MCF 10A (cell line): ENCODE data around the gene PFN1. TPM values are rescaled to one million over a fixed set of nuclear protein-coding genes. Genes with fewer than 3 reads are reported as not detected.
"Not testable (repeated sequence)": the region's sequence is repeated elsewhere in the genome, so short reads cannot be mapped to it uniquely, and the experiment has no call there.

Source experiments
- BruUV-seq: library from RNA; stranded (reverse); fragments of 400-500 nt; replicated peaks from 2 replicates; lab custom pipeline; 2021; lab: Mats Ljungman, UMichigan
- CTCF ChIA-PET: fragments of 300-600 bp; sonication (Branson Sonifier 250); formaldehyde crosslinking; extraction: SDS; loops from one replicate; lab custom pipeline; 2021; ENCODE audit warnings: antibody characterized with exemption, inconsistent platforms; lab: Yijun Ruan, JAX
- POLR2A ChIA-PET: fragments of 300-600, 350-650 bp; sonication (Branson Sonifier 250); formaldehyde crosslinking; extraction: SDS; loops from one replicate; lab custom pipeline; 2020; ENCODE audit warnings: antibody characterized with exemption, inconsistent platforms; lab: Yijun Ruan, JAX
- DNase-seq: peaks from one replicate; pipeline ENCODE4 v3.0.0-alpha.2; 2018; ENCODE audit not compliant: unreplicated experiment
- H3K27ac Mint-ChIP-seq: one replicate; pipeline ENCODE4 v1.8.0; 2022; ENCODE audit warnings: mild to moderate bottlenecking, low read depth, mixed read lengths; ENCODE audit not compliant: unreplicated experiment
- H3K27me3 Mint-ChIP-seq: one replicate; pipeline ENCODE4 v1.8.0; 2022; ENCODE audit warnings: mixed read lengths; ENCODE audit not compliant: insufficient read depth, unreplicated experiment
- H3K36me3 Mint-ChIP-seq: one replicate; pipeline ENCODE4 v1.8.0; 2022; ENCODE audit warnings: mild to moderate bottlenecking, moderate library complexity, mixed read lengths; ENCODE audit not compliant: insufficient read depth, unreplicated experiment
- H3K4me1 Mint-ChIP-seq: one replicate; pipeline ENCODE4 v1.8.0; 2022; ENCODE audit warnings: mixed read lengths; ENCODE audit not compliant: insufficient read depth, unreplicated experiment
- H3K4me3 Mint-ChIP-seq: one replicate; pipeline ENCODE4 v1.8.0; 2022; ENCODE audit warnings: mild to moderate bottlenecking, moderate library complexity, mixed read lengths; ENCODE audit not compliant: unreplicated experiment
- H3K9me3 Mint-ChIP-seq: one replicate; pipeline ENCODE4 v1.8.0; 2022; ENCODE audit warnings: mixed read lengths; ENCODE audit not compliant: unreplicated experiment
- intact Hi-C: fragments of 100-400 bp; cut with micrococcal nuclease; formaldehyde crosslinking; loops from 2 replicates; pipeline ENCODE4 v1.14.1; 2022
- total RNA-seq: library from RNA; stranded (reverse); gene quantifications from 2 replicates; pipeline ENCODE4 v1.2.3, GENCODE V29; 2022
- TF ChIP-seq, protein P1 (sequence below): fragments of 200-600 bp; IDR thresholded peaks from one replicate; pipeline ENCODE4 v1.8.0; 2022; ENCODE audit warnings: antibody characterized with exemption, mild to moderate bottlenecking; ENCODE audit not compliant: unreplicated experiment

Gene PFN1
- total RNA-seq, 1 experiment from 2014 or later = 1,106 TPM

DNA sequence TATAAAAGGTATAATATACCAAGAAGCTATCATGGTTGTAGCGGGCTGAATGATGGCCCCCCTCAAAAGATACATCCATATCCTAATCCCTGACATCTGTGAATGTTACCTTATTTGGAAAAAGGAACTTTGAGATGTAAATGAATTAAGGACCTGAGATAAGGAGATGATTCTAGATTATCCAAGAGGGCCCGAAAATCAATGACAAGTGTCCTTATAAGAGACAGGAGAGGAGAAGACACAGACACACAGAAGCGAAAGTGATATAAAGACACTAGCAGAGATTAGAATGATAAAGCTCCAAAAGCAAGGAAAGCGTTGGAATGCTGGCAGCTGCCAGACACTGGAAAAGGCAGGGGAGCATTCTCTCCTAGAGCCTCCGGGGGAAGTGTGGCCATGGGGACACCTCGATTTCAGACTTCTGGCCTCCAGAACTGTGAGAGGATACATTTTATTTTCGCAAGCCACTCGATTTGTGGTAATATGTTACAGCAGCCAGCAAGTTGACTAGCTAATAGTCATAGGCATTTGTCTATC lies 28.8 kb downstream of the PFN1 start:
- no peaks in the 10 kb centered on the region for H3K9me3 Mint-ChIP-seq
- ChIA-PET POLR2A (interaction anchor here (0.6 to 4.6 kb wide), 19 partner anchors 8 to 294 kb away, joined by 3 to 51 read pairs (median 5); partner anchors contain the start of genes GLTPD2, PFN1, RNF167 and SLC25A11), CTCF (interaction anchor here (0.6 to 5.1 kb wide), 8 partner anchors 10 to 143 kb away, joined by 3 to 29 read pairs (median 4); partner anchors contain the start of genes CHRNE, RNF167, SLC25A11 and SPAG7)
- no peaks in the 10 kb centered on the region for H3K27me3 Mint-ChIP-seq
- no peaks in the 10 kb centered on the region for H3K36me3 Mint-ChIP-seq
- TF ChIP-seq, protein P1, sequence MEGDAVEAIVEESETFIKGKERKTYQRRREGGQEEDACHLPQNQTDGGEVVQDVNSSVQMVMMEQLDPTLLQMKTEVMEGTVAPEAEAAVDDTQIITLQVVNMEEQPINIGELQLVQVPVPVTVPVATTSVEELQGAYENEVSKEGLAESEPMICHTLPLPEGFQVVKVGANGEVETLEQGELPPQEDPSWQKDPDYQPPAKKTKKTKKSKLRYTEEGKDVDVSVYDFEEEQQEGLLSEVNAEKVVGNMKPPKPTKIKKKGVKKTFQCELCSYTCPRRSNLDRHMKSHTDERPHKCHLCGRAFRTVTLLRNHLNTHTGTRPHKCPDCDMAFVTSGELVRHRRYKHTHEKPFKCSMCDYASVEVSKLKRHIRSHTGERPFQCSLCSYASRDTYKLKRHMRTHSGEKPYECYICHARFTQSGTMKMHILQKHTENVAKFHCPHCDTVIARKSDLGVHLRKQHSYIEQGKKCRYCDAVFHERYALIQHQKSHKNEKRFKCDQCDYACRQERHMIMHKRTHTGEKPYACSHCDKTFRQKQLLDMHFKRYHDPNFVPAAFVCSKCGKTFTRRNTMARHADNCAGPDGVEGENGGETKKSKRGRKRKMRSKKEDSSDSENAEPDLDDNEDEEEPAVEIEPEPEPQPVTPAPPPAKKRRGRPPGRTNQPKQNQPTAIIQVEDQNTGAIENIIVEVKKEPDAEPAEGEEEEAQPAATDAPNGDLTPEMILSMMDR = no peak
- H3K4me3 Mint-ChIP-seq = no peak overlapping the region
- H3K27ac Mint-ChIP-seq = no peak overlapping the region
- no peak for DNase-seq
- peaks cover 16% of the 10 kb centered on the region for H3K4me1 Mint-ChIP-seq
- BruUV-seq = no TSS peak
- intact Hi-C loops = loop anchor here (2.0 kb wide), 1 partner anchor 21 kb away; the partner anchor contains the start of genes RNF167 and SLC25A11

DNA sequence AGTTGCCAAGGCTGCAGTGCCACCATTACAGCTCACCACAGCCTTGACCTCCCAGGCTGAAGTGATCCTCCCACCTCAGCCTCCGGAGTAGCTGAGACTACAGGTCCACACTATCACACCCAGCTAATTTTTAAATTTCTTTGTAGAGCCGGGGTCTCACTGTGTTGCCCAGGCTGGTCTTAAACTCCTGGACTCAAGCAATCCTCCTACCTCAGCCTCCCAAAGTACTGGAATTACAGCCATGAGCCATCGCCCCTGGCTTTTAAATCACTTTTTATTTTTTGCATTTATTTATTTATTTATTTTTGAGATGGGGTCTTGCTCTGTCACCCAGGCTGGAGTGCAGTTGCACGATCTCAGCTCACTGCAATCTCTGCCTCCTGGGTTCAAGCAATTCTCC lies 33.8 kb downstream of the PFN1 start:
- H3K9me3 Mint-ChIP-seq, H3K4me1 Mint-ChIP-seq, intact Hi-C loops, H3K36me3 Mint-ChIP-seq, H3K27ac Mint-ChIP-seq, BruUV-seq, H3K4me3 Mint-ChIP-seq, H3K27me3 Mint-ChIP-seq, DNase-seq: not testable (repeated sequence)
- ChIA-PET CTCF (interaction anchor here (0.8 to 1.5 kb wide), 2 partner anchors 66 to 147 kb away, joined by 3 to 4 read pairs; no protein-coding TSS in a partner anchor), POLR2A (interaction anchor here (0.6 to 7.5 kb wide), 2 partner anchors 10 to 30 kb away, joined by 4 to 182 read pairs; partner anchors contain the start of genes PFN1, RNF167 and SLC25A11)

DNA sequence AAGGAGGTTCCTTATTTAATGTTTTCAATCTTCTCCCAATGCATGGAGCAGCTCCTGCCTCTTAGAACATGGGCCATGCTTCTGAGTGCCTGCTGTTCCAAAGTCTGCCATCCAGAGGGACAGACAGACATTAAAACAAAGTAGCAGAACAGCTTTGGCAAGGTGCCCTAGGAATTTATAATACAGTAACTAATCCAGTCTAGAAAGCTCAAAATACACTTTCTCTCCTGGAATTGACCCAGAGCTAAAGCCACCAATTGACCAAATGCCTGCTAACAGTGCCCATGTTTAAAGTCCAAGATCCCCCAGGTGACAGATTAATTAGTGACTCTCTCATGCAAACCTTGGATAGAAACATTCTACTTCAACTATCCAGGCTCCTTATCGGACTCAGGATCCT lies 34.3 kb downstream of the PFN1 start:
- DNase-seq = peak; percentile 27
- TF ChIP-seq, protein P1 = no peak
- Mint-ChIP-seq H3K4me1 (no peaks in the 10 kb centered on the region), H3K27me3 (no peaks in the 10 kb centered on the region), H3K36me3 (no peaks in the 10 kb centered on the region), H3K4me3 (no peak overlapping the region), H3K9me3 (no peaks in the 10 kb centered on the region), H3K27ac (no peak overlapping the region)
- BruUV-seq = no TSS peak
- intact Hi-C loops = no loop called here
- ChIA-PET CTCF (interaction anchor here (0.6 to 1.5 kb wide), 4 partner anchors 11 to 158 kb away, joined by 3 to 4 read pairs (median 3); partner anchors contain the start of gene CHRNE), POLR2A (interaction anchor here (0.6 to 7.5 kb wide), 3 partner anchors 9 to 149 kb away, joined by 3 to 182 read pairs (median 4); partner anchors contain the start of genes PFN1, RNF167 and SLC25A11)

- Mint-ChIP-seq H3K27me3 (no peaks in the 10 kb centered on the region), H3K4me1 (no peaks in the 10 kb centered on the region), H3K4me3 (no peak overlapping the region), H3K36me3 (peaks cover 10% of the 10 kb centered on the region), H3K27ac (no peak overlapping the region), H3K9me3 (no peaks in the 10 kb centered on the region)
- POLR2A ChIA-PET = interaction anchor here (0.5 to 7.5 kb wide), 24 partner anchors 9 to 530 kb away, joined by 3 to 182 read pairs (median 5); partner anchors contain the start of genes C1QBP, CAMTA2, GLTPD2 and INCA1
- TF ChIP-seq, protein P1 = peak; percentile 87
- CTCF ChIA-PET = interaction anchor here (0.6 to 2.6 kb wide), 28 partner anchors 9 to 396 kb away, joined by 3 to 29 read pairs (median 4); partner anchors contain the start of genes C17orf107, CAMTA2, GLTPD2 and RNF167
- intact Hi-C loops = loop anchor here (1.0 to 10.0 kb wide), 6 partner anchors 25 to 1526 kb away; partner anchors contain the start of genes AIPL1, CAMTA2, RNF167 and SLC25A11
- BruUV-seq = no TSS peak
- DNase-seq = peak; percentile 95
Measured at GRCh38 chr17:4908711-4909496, 39.4 kb downstream of the PFN1 start.
